OCI-LY7 (cell line): ENCODE data around the gene RAB7A.

ENCODE experiments used
- EZH2phosphoT487 ChIP-seq: fragments of 200-600 bp; sonication (generic); IDR thresholded peaks from 2 replicates; pipeline ENCODE4 v1.6.1; 2018; ENCODE audit warnings: low read depth, borderline replicate concordance, mild to moderate bottlenecking, mixed run types, antibody characterized with exemption, low read length, moderate library complexity, mixed read lengths
- TF ChIP-seq, protein P1 (sequence below): fragments of 200-600 bp; sonication (generic); conservative IDR thresholded peaks from 2 replicates; pipeline ENCODE4 v1.5.1; 2014; ENCODE audit warnings: mild to moderate bottlenecking, antibody characterized with exemption, low read length, moderate library complexity, mixed read lengths

DNA sequence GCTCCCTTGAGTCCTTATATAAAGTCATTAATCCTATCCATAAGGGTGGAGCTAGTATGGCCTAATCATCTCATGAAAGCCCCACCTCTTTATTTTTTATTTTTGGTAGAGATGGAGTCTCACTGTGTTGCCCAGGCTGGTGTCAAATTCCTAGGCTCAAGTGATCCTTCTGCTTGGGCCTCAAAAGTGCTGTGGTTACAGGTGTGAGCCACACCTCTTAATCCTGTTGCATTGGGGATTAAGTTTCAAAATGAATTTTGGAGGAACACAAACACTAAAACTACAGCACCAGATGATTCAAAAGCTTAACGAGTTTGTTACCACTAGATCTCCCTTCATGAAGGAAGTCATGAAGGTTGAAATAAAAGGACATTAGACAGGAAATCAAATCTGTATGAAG is 27.7 kb downstream of the RAB7A start:
- TF ChIP-seq, protein P1, sequence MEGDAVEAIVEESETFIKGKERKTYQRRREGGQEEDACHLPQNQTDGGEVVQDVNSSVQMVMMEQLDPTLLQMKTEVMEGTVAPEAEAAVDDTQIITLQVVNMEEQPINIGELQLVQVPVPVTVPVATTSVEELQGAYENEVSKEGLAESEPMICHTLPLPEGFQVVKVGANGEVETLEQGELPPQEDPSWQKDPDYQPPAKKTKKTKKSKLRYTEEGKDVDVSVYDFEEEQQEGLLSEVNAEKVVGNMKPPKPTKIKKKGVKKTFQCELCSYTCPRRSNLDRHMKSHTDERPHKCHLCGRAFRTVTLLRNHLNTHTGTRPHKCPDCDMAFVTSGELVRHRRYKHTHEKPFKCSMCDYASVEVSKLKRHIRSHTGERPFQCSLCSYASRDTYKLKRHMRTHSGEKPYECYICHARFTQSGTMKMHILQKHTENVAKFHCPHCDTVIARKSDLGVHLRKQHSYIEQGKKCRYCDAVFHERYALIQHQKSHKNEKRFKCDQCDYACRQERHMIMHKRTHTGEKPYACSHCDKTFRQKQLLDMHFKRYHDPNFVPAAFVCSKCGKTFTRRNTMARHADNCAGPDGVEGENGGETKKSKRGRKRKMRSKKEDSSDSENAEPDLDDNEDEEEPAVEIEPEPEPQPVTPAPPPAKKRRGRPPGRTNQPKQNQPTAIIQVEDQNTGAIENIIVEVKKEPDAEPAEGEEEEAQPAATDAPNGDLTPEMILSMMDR: no peak
- TF ChIP-seq EZH2phosphoT487: no peak
